ENCODE data around the gene OLIG2. TPM values are rescaled to one million over a fixed set of nuclear protein-coding genes. Genes with fewer than 3 reads are reported as not detected.

The OLIG2 gene
- total RNA-seq, 1 donor from 2014 or later = 0.33 TPM

- H3K4me3 Mint-ChIP-seq (ENCODE audit: unreplicated experiment) = peak overlapping the region; percentile 81
- TF ChIP-seq, protein P1, sequence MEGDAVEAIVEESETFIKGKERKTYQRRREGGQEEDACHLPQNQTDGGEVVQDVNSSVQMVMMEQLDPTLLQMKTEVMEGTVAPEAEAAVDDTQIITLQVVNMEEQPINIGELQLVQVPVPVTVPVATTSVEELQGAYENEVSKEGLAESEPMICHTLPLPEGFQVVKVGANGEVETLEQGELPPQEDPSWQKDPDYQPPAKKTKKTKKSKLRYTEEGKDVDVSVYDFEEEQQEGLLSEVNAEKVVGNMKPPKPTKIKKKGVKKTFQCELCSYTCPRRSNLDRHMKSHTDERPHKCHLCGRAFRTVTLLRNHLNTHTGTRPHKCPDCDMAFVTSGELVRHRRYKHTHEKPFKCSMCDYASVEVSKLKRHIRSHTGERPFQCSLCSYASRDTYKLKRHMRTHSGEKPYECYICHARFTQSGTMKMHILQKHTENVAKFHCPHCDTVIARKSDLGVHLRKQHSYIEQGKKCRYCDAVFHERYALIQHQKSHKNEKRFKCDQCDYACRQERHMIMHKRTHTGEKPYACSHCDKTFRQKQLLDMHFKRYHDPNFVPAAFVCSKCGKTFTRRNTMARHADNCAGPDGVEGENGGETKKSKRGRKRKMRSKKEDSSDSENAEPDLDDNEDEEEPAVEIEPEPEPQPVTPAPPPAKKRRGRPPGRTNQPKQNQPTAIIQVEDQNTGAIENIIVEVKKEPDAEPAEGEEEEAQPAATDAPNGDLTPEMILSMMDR (IDR thresholded peaks at IDR 0.05; ENCODE audit: unreplicated experiment) = no peak
- no peaks in the 10 kb centered on the region for H3K9me3 Mint-ChIP-seq (ENCODE audit: unreplicated experiment)
- DNase-seq (ENCODE audit: low spot score) = no peak
- peaks cover 22% of the 10 kb centered on the region for H3K27me3 Mint-ChIP-seq (ENCODE audit: unreplicated experiment)
- no peak overlapping the region for H3K27ac Mint-ChIP-seq (ENCODE audit: unreplicated experiment)
- H3K4me1 Mint-ChIP-seq (ENCODE audit: unreplicated experiment) = peaks cover 32% of the 10 kb centered on the region
- peaks cover 10% of the 10 kb centered on the region for H3K36me3 Mint-ChIP-seq (ENCODE audit: low read depth, unreplicated experiment)
Measured at GRCh38 chr21:33022489-33022827, 3.3 kb upstream of the OLIG2 start.

DNA sequence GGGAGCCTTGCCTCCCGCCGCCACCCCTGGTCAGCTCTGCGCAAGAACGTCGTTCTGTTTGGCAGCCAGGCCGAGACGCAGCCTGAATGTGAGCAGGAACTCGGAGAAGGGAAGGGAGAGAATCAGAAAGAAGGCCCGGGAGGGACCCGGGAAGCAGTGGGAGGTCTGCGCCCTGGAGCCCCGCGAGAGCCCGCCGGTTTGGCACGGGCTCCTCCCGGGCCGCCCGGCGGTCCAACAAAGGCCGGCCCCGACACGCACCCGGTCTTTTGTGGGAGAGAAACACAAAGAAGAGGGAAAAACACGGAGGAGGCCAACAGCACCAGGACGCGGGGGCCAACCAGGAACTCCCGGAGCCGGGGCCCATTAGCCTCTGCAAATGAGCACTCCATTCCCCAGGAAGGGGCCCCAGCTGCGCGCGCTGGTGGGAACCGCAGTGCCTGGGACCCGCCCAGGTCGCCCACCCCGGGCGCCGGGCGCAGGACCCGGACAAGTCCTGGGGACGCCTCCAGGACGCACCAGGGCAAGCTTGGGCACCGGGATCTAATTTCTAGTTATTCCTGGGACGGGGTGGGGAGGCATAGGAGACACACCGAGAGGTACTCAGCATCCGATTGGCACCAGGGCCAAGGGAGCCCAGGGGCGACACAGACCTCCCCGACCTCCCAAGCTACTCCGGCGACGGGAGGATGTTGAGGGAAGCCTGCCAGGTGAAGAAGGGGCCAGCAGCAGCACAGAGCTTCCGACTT is 2.7 kb upstream of the OLIG2 start:
- peak overlapping the region; percentile 81 for H3K4me3 Mint-ChIP-seq (ENCODE audit: unreplicated experiment)
- no peaks in the 10 kb centered on the region for H3K9me3 Mint-ChIP-seq (ENCODE audit: unreplicated experiment)

DNA sequence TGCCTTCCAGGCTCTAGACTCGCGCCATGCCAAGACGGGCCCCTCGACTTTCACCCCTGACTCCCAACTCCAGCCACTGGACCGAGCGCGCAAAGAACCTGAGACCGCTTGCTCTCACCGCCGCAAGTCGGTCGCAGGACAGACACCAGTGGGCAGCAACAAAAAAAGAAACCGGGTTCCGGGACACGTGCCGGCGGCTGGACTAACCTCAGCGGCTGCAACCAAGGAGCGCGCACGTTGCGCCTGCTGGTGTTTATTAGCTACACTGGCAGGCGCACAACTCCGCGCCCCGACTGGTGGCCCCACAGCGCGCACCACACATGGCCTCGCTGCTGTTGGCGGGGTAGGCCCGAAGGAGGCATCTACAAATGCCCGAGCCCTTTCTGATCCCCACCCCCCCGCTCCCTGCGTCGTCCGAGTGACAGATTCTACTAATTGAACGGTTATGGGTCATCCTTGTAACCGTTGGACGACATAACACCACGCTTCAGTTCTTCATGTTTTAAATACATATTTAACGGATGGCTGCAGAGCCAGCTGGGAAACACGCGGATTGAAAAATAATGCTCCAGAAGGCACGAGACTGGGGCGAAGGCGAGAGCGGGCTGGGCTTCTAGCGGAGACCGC is 2.0 kb upstream of the OLIG2 start:
- DNase-seq (ENCODE audit: low spot score) = no peak
- H3K27me3 Mint-ChIP-seq (ENCODE audit: unreplicated experiment) = peaks cover 22% of the 10 kb centered on the region
- H3K4me1 Mint-ChIP-seq (ENCODE audit: unreplicated experiment) = peaks cover 23% of the 10 kb centered on the region
- TF ChIP-seq, protein P1 (IDR thresholded peaks at IDR 0.05; ENCODE audit: unreplicated experiment) = no peak
- H3K9me3 Mint-ChIP-seq (ENCODE audit: unreplicated experiment) = no peaks in the 10 kb centered on the region
- peaks cover 10% of the 10 kb centered on the region for H3K36me3 Mint-ChIP-seq (ENCODE audit: low read depth, unreplicated experiment)
- H3K27ac Mint-ChIP-seq (ENCODE audit: unreplicated experiment) = no peak overlapping the region
- H3K4me3 Mint-ChIP-seq (ENCODE audit: unreplicated experiment) = peak overlapping the region; percentile 57

More for the DNA sequence above, 2.7 kb upstream of the OLIG2 start:
- peaks cover 22% of the 10 kb centered on the region for H3K27me3 Mint-ChIP-seq (ENCODE audit: unreplicated experiment)
- H3K4me1 Mint-ChIP-seq (ENCODE audit: unreplicated experiment) = peaks cover 29% of the 10 kb centered on the region
- DNase-seq (ENCODE audit: low spot score) = no peak
- TF ChIP-seq, protein P1 (IDR thresholded peaks at IDR 0.05; ENCODE audit: unreplicated experiment) = no peak
- H3K27ac Mint-ChIP-seq (ENCODE audit: unreplicated experiment) = no peak overlapping the region
- H3K36me3 Mint-ChIP-seq (ENCODE audit: low read depth, unreplicated experiment) = peaks cover 10% of the 10 kb centered on the region

- DNase-seq (ENCODE audit: low spot score) = no peak
- Mint-ChIP-seq H3K27me3 (ENCODE audit: unreplicated experiment) (peaks cover 19% of the 10 kb centered on the region), H3K9me3 (ENCODE audit: unreplicated experiment) (no peaks in the 10 kb centered on the region)
Measured at GRCh38 chr21:33024201-33025103, 1.3 kb upstream of the OLIG2 start.

More at GRCh38 chr21:33024201-33025103, 1.3 kb upstream of the OLIG2 start:
- Mint-ChIP-seq H3K27ac (ENCODE audit: unreplicated experiment) (no peak overlapping the region), H3K4me1 (ENCODE audit: unreplicated experiment) (peaks cover 16% of the 10 kb centered on the region), H3K36me3 (ENCODE audit: low read depth, unreplicated experiment) (peaks cover 10% of the 10 kb centered on the region), H3K4me3 (ENCODE audit: unreplicated experiment) (peak overlapping the region; percentile 87)
- TF ChIP-seq, protein P1 (IDR thresholded peaks at IDR 0.05; ENCODE audit: unreplicated experiment) = no peak

Measured in endothelial cell (in vitro differentiated cells).